Measurements from ENCODE around the gene B3GNT5. TPM values are rescaled to one million over a fixed set of nuclear protein-coding genes. Genes with fewer than 3 reads are reported as not detected.

Gene B3GNT5
- total and polyA plus RNA-seq, 2 experiments from 2014 or later: 4.9 to 6.4 TPM

DNA sequence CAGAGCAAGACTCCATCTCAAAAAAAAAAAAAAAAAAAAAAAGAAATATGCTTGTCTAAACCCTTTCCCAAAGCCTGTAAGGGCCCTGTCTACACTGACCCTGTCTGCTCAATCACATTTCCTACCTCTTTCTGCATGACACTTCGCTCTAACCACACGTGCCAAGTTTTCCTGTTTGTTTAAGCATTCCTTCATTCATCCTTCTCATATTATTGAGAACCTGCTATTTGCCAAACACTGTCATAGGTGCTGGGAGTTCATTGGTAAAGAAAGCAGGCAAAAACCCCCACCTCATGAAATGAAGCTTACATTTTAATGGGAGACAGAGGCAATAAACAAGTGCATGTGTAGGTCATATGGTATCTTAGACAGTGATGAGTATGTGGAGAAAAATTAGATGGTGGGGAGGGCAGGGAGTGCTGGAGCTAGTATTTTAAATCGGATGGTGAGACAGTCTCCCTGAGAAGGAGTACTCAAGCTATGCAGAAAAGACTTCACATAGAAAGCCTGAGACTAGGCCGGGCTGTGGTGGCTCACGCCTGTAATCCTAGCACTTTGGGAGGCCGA is 48.0 kb downstream of the B3GNT5 start:
- Histone ChIP-seq H3K36me3 (ENCODE audit: insufficient read depth) (0 out of 2 replicates have a peak, but pooled peaks cover 3% of the 10 kb centered on the region), H3K9me2 (ENCODE audit: insufficient read depth) (no peaks in the 10 kb centered on the region), H4K20me1 (replicated peaks; ENCODE audit: insufficient read depth) (no peaks in the 10 kb centered on the region), H3K4me2 (no peak overlapping the region), H3K27me3 (ENCODE audit: insufficient read depth) (no peaks in the 10 kb centered on the region), H2AFZ (no peak overlapping the region), H3K27ac (ENCODE audit: low read depth) (no peak overlapping the region), H3K79me2 (replicated peaks; ENCODE audit: insufficient read depth) (no peaks in the 10 kb centered on the region), H3K4me3 (no peak overlapping the region), H3F3A (replicated peaks; ENCODE audit: low read depth) (no peaks in the 10 kb centered on the region), H3K4me1 (ENCODE audit: insufficient read depth) (peaks cover 15% of the 10 kb centered on the region)
- Mint-ChIP-seq H3K27me3 (ENCODE audit: insufficient read depth, low read depth, poor library complexity) (peaks cover 10% of the 10 kb centered on the region), H3K27ac (no peak overlapping the region), H3K36me3 (ENCODE audit: low read depth) (peaks cover 7% of the 10 kb centered on the region), H3K4me1 (peaks cover 16% of the 10 kb centered on the region), H3K9me3 (no peaks in the 10 kb centered on the region), H3K4me3 (no peak overlapping the region)
- DNase-seq (ENCODE audit: low spot score) (no peak), ATAC-seq (no peak)
- TF ChIP-seq, protein P1, sequence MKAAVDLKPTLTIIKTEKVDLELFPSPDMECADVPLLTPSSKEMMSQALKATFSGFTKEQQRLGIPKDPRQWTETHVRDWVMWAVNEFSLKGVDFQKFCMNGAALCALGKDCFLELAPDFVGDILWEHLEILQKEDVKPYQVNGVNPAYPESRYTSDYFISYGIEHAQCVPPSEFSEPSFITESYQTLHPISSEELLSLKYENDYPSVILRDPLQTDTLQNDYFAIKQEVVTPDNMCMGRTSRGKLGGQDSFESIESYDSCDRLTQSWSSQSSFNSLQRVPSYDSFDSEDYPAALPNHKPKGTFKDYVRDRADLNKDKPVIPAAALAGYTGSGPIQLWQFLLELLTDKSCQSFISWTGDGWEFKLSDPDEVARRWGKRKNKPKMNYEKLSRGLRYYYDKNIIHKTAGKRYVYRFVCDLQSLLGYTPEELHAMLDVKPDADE (IDR thresholded peaks at IDR 0.05): no peak
- no peak for TF ChIP-seq CTCF (conservative IDR thresholded peaks at IDR 0.05; ENCODE audit: low read depth in 2 of 2)
- no peak for TF ChIP-seq ZNF331 (CRISPR knock-in tag; IDR thresholded peaks at IDR 0.05; ENCODE audit: low read depth)
- no peak for TF ChIP-seq STAT1 (IDR thresholded peaks at IDR 0.05; ENCODE audit: unreplicated experiment)
- TF ChIP-seq POLR2AphosphoS5 (IDR thresholded peaks at IDR 0.05; ENCODE audit: low read depth): no peak

DNA sequence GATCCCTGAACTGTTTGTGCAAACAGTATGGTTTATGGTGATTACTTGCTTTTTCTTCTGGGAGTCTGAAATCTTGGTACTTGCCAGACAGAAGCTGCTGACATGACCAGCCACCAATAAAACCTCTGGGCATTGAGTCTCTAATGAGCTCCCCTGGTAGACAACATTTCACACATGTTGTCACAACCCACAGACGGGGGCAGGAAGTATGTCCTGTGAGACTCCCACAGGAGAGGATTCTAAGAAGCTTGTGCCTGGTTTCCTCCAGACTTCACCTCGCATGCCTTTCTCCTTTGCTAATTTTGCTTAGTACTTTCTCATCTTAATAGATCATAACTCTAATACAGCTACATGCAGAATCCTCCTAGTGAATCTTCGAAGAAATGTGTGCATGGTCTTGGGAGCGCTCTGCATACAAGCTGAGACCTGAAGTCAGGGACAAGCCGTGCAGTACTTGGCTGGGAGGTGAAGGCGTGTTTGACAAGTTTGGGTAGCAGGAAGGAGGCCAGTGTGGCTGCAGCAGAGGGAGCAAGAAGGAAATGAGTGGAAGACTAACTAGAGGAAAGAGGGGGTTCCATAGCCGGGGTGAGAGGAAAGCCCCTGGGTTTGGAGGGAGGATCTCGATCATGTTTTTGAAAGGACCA is 49.0 kb downstream of the B3GNT5 start:
- no peak for DNase-seq (ENCODE audit: low spot score)
- H3K4me2 ChIP-seq: no peak overlapping the region
- H3K27ac Mint-ChIP-seq: 0 out of 2 replicates have a peak overlapping the region, but pooled peaks have one; percentile 0
- TF ChIP-seq, protein P2, sequence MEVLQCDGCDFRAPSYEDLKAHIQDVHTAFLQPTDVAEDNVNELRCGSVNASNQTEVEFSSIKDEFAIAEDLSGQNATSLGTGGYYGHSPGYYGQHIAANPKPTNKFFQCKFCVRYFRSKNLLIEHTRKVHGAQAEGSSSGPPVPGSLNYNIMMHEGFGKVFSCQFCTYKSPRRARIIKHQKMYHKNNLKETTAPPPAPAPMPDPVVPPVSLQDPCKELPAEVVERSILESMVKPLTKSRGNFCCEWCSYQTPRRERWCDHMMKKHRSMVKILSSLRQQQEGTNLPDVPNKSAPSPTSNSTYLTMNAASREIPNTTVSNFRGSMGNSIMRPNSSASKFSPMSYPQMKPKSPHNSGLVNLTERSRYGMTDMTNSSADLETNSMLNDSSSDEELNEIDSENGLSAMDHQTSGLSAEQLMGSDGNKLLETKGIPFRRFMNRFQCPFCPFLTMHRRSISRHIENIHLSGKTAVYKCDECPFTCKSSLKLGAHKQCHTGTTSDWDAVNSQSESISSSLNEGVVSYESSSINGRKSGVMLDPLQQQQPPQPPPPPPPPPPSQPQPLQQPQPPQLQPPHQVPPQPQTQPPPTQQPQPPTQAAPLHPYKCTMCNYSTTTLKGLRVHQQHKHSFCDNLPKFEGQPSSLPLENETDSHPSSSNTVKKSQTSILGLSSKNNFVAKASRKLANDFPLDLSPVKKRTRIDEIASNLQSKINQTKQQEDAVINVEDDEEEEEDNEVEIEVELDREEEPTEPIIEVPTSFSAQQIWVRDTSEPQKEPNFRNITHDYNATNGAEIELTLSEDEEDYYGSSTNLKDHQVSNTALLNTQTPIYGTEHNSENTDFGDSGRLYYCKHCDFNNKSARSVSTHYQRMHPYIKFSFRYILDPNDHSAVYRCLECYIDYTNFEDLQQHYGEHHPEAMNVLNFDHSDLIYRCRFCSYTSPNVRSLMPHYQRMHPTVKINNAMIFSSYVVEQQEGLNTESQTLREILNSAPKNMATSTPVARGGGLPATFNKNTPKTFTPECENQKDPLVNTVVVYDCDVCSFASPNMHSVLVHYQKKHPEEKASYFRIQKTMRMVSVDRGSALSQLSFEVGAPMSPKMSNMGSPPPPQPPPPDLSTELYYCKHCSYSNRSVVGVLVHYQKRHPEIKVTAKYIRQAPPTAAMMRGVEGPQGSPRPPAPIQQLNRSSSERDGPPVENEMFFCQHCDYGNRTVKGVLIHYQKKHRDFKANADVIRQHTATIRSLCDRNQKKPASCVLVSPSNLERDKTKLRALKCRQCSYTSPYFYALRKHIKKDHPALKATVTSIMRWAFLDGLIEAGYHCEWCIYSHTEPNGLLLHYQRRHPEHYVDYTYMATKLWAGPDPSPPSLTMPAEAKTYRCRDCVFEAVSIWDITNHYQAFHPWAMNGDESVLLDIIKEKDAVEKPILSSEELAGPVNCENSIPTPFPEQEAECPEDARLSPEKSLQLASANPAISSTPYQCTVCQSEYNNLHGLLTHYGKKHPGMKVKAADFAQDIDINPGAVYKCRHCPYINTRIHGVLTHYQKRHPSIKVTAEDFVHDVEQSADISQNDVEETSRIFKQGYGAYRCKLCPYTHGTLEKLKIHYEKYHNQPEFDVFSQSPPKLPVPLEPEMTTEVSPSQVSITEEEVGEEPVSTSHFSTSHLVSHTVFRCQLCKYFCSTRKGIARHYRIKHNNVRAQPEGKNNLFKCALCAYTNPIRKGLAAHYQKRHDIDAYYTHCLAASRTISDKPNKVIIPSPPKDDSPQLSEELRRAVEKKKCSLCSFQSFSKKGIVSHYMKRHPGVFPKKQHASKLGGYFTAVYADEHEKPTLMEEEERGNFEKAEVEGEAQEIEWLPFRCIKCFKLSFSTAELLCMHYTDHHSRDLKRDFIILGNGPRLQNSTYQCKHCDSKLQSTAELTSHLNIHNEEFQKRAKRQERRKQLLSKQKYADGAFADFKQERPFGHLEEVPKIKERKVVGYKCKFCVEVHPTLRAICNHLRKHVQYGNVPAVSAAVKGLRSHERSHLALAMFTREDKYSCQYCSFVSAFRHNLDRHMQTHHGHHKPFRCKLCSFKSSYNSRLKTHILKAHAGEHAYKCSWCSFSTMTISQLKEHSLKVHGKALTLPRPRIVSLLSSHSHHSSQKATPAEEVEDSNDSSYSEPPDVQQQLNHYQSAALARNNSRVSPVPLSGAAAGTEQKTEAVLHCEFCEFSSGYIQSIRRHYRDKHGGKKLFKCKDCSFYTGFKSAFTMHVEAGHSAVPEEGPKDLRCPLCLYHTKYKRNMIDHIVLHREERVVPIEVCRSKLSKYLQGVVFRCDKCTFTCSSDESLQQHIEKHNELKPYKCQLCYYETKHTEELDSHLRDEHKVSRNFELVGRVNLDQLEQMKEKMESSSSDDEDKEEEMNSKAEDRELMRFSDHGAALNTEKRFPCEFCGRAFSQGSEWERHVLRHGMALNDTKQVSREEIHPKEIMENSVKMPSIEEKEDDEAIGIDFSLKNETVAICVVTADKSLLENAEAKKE (CRISPR knock-in tag; IDR thresholded peaks at IDR 0.05): no peak
- TF ChIP-seq JUNB (IDR thresholded peaks at IDR 0.05; ENCODE audit: unreplicated experiment) (no peak), REST (IDR thresholded peaks at IDR 0.05; ENCODE audit: unreplicated experiment) (no peak)

More for the DNA sequence above, 49.0 kb downstream of the B3GNT5 start:
- Histone ChIP-seq H3K27ac (ENCODE audit: low read depth) (no peak overlapping the region), H4K20me1 (replicated peaks; ENCODE audit: insufficient read depth) (no peaks in the 10 kb centered on the region), H3K27me3 (ENCODE audit: insufficient read depth) (no peaks in the 10 kb centered on the region), H3K4me1 (ENCODE audit: insufficient read depth) (peaks cover 15% of the 10 kb centered on the region), H3K36me3 (ENCODE audit: insufficient read depth) (no peaks in the 10 kb centered on the region), H3F3A (replicated peaks; ENCODE audit: low read depth) (no peaks in the 10 kb centered on the region), H3K79me2 (replicated peaks; ENCODE audit: insufficient read depth) (no peaks in the 10 kb centered on the region), H3K9me2 (ENCODE audit: insufficient read depth) (no peaks in the 10 kb centered on the region), H3K4me3 (no peak overlapping the region), H2AFZ (no peak overlapping the region)
- Mint-ChIP-seq H3K27me3 (ENCODE audit: insufficient read depth, low read depth, poor library complexity) (peaks cover 10% of the 10 kb centered on the region), H3K4me1 (peaks cover 16% of the 10 kb centered on the region), H3K36me3 (ENCODE audit: low read depth) (no peaks in the 10 kb centered on the region; the same call in 1 of the 3 replicates), H3K4me3 (no peak overlapping the region), H3K9me3 (no peaks in the 10 kb centered on the region)
- ATAC-seq: no peak
